Measurements from ENCODE around the gene DEFB108B.
A peak's percentile ranks its signal among the peaks of the same experiment; 100 is the strongest.
"Not testable (repeated sequence)": the region's sequence is repeated elsewhere in the genome, so short reads cannot be mapped to it uniquely, and the experiment has no call there.

The DEFB108B gene

GRCh38 chr11:71832811-71833210 lies at the start of gene DEFB108B:
TSS of gene DEFB108B (plus strand) at chr11:71833200. CDS start at chr11:71833200, 0 bp downstream.
- DNase-seq (ENCODE audit: low spot score), result not testable (repeated sequence)

- DNase-seq (ENCODE audit: low spot score), result peak; percentile 58
Observed at GRCh38 chr11:71786114-71786847, 46.7 kb upstream of the DEFB108B start.

GRCh38 chr11:71786848-71787097 lies 46.2 kb upstream of the DEFB108B start:
- DNase-seq (ENCODE audit: low spot score), result peak; percentile 98

- peak; percentile 90 for DNase-seq (ENCODE audit: low spot score)
Observed at GRCh38 chr11:71787098-71787823, 45.7 kb upstream of the DEFB108B start.

- DNase-seq (ENCODE audit: low spot score), result peak; percentile 84
Observed at GRCh38 chr11:71787824-71788454, 45.1 kb upstream of the DEFB108B start.

GRCh38 chr11:71789444-71790196 lies 43.4 kb upstream of the DEFB108B start:
- not testable (repeated sequence) for DNase-seq (ENCODE audit: low spot score)

- not testable (repeated sequence) for DNase-seq (ENCODE audit: low spot score)
Observed at GRCh38 chr11:71791111-71791510, 41.9 kb upstream of the DEFB108B start.

GRCh38 chr11:71792621-71793235 lies 40.3 kb upstream of the DEFB108B start:
- peak; percentile 30 for DNase-seq (ENCODE audit: low spot score)

- not testable (repeated sequence) for DNase-seq (ENCODE audit: low spot score)
Observed at GRCh38 chr11:71794386-71795040, 38.5 kb upstream of the DEFB108B start.

- DNase-seq (ENCODE audit: low spot score), result not testable (repeated sequence)
Observed at GRCh38 chr11:71795236-71795635, 37.8 kb upstream of the DEFB108B start.

GRCh38 chr11:71796016-71796415 lies 37.0 kb upstream of the DEFB108B start:
- DNase-seq (ENCODE audit: low spot score), result not testable (repeated sequence)

GRCh38 chr11:71796781-71797180 lies 36.2 kb upstream of the DEFB108B start:
- DNase-seq (ENCODE audit: low spot score), result not testable (repeated sequence)

- not testable (repeated sequence) for DNase-seq (ENCODE audit: low spot score)
Observed at GRCh38 chr11:71799556-71800128, 33.4 kb upstream of the DEFB108B start.

GRCh38 chr11:71800335-71800953 lies 32.6 kb upstream of the DEFB108B start:
- DNase-seq (ENCODE audit: low spot score), result peak; percentile 44

- not testable (repeated sequence) for DNase-seq (ENCODE audit: low spot score)
Observed at GRCh38 chr11:71801026-71801425, 32.0 kb upstream of the DEFB108B start.

- not testable (repeated sequence) for DNase-seq (ENCODE audit: low spot score)
Observed at GRCh38 chr11:71802874-71803273, 30.1 kb upstream of the DEFB108B start.

GRCh38 chr11:71804158-71804947 lies 28.6 kb upstream of the DEFB108B start:
- not testable (repeated sequence) for DNase-seq (ENCODE audit: low spot score)

- not testable (repeated sequence) for DNase-seq (ENCODE audit: low spot score)
Observed at GRCh38 chr11:71812529-71812928, 20.5 kb upstream of the DEFB108B start.

All from RKO (cell line).